Fibroblast of peridontal ligament (primary cell): ENCODE data around the gene RPS5.
"Not testable (repeated sequence)": the region's sequence is repeated elsewhere in the genome, so short reads cannot be mapped to it uniquely, and the experiment has no call there.

ENCODE experiments used
- DNase-seq: peaks from one replicate; pipeline ENCODE4 v3.0.0-alpha.2; 2010; ENCODE audit errors: extremely low read depth

The RPS5 gene

DNA sequence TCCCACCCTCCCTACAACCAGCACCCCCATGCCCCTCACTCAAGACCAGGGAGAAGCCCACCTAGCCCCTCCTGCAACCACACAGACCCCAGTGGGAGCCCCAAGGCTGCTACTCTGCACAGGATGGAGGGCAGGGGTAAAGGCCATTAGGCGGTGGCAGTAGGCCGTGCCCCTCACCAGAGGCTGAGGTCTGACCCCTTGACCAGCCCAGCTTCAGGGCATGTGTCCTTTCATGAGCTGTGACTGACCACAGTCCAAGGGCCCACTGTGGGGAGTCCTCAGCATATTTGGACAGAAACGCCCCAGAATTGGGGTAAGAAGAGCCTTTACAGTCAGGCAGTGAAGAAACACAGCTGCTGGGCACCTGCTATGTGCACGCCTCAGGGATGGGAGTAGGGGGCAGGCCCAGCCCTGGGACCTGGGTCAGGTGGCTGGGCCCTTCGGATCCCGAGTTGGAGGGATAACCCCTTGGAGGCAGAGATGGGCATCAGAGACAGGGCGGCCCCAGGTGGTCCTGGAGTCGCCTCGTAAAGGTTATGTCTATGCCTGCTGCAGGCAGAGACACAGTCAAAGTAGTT lies 1.7 kb upstream of the RPS5 start:
- no peak for DNase-seq

DNA sequence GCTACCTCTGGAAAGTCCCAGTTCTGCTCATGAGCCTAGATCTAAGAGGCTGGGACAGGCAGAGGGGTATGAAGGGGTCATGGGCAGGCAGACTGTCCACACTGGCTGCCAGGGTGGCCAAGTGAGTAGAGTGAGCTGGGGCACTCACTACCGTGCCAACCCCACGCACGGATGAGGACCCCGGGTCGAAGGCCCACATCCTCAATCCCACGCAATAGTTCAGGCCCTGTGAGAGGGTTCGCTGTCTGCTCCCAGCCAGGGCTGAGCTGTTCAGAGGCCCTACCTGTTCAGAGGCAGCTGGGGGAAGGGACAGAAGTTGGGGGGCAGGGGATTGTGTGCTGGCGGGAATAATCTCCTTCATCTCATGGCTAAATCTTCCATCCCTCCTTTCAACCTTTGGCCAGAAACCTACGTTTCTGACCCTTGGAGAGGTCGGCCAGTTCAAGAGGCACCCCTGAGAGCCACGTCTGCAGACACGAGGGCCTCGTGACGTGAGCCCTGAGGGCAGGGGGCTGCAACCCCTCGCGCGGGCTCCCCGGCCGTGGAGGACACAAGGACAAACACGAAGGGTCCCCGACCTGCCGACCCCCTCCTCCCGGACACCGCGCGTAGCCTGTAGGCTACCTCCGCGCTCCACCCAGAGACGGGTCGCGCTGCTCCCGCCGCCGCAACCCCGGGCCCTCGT lies 1.0 kb upstream of the RPS5 start:
- DNase-seq, result no peak

DNA sequence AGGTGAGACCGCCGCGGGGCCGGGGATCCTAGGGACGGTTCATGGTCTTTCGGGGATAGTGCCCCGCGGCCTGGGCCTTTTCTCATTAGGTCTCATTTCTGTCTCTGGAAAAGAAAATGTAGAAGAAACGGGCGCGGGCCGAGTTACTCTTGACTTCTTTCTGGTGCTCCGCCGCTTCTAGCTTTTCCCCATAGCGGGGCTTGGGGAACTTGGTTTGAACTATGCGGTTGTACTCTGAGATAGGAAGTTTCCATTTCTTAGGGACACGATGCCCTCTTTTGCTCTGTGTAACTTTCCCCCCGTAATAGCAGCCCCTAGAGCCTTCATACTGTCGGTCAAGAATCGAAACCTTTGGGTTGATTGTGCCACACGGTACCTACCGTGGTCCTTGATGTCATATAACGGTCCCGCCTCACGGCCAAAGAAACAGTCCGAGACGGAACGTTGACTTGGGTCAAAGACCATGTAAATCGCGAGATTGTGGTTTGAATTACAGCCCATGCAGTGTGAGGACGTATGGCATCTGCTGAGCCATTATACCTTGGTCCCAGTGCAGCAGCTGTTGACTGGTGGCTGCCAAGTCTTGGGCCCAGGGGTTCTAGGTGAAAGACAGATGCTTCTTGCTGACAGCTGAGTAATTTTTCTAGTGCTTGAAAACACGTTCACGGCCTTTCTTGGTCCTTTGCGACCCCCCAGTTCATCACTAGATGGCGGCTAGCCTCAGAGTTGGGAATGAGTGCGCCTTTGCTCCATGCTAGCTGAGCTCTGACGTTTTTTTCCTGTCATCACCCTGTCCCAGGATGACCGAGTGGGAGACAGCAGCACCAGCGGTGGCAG lies 487 bp downstream of the RPS5 start:
- no peak for DNase-seq

DNA sequence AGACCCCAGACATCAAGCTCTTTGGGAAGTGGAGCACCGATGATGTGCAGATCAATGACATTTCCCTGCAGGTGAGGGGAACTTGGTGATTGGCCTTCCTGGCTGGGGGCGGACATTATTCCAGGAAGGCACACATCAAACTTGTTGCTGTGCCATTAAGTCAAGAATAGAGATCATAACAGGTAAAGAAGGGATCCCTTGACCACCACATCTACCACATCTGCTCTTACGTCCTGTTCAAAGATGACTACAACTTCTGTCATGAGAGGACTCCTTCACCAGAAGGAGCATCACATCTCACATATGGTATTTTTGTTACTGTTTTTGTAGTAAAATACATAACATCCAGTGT lies 1.1 kb downstream of the RPS5 start:
- DNase-seq, result no peak

DNA sequence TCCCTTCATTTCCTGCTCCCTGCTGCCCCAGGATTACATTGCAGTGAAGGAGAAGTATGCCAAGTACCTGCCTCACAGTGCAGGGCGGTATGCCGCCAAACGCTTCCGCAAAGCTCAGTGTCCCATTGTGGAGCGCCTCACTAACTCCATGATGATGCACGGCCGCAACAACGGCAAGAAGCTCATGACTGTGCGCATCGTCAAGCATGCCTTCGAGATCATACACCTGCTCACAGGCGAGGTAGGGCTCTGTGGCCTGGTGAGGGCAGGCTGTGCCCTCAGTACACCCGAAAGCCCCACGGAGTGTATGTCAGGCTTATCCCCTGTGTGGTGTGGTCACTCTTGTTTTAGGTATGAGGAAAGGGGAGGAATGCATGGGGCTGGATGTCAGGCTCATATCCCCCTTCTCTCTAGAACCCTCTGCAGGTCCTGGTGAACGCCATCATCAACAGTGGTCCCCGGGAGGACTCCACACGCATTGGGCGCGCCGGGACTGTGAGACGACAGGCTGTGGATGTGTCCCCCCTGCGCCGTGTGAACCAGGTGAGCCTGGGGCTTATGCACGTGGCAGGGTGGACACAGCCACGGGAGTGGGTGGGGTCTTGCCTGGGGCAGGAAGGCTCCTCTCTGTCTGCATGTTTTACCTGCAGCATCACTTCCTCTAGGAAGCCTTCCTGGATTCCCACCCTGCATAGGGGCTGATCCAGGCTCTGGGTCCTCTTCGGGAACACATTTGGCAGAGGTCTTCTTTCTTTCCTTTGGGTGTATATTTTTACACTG lies 6.1 kb downstream of the RPS5 start:
- no peak for DNase-seq

DNA sequence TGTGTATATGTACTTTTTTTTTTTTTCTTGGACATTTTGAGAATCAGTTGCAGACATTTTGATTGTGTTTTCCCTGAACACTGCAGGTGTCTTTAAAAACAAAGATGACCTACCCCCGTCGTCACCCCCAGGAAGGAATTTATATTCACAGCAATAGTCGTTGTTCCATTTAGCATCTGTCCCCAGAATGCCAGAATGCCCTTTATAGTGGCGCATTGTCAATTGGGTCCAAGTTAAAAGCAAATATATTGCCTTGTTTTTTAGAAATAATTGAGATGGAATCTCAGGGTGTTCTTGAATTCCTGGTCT lies 6.6 kb downstream of the RPS5 start:
- no peak for DNase-seq

DNA sequence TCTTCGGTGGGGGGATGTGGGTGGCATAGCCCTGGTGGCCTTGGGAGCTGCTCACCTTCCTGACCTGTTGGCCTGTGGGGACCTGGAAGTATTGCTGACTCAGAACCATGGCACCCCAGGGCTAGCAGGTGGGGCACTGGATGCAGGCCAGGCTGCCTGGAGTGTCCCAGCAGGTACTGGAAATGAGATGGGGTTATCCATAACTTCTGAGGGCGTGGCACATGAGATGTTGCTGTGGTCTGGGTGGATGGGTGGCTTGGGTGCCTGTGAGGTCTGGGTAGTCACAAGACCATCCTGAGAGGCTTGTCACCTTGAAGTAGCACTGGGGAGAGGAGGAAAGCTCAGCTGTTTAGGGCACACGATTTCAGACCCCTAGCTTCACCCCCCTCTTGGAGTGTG lies 7.8 kb downstream of the RPS5 start:
- no peak for DNase-seq

DNA sequence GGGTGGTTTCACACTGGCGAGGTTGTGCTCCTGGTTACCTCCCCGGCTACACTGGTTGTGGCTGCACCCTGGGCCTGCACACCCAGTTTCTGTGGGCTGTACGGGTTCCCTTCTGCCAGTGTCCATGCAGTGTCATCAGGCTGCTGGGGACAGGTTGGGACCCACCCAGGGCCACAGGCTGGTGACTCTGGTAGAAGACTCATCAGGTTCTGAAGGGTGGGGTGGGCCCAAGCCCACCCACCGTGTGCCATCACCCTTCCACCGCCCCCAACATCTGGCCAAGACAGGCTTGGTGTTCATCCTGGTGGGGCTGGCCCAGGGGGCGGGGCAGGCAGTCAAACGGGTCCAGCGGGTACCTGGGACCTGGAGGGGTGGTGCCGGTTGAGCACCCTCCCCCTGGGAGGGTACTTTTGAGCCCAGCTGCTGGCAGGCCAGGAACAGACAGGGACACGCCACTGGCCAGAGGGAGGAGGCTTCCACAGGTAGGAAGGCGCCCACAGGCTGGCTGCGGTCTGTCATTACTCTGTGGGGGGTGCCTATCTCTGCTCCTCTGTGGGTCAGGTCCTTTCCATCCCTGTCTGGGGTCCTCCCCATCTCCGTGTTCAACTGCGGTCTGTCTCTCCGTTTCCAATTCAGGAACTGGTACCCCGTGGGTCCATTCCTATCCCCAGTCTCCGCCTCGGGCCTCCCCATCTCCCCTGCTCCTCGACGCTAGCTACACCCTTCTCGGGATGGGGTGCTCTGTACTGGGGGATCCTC lies 8.3 kb downstream of the RPS5 start, which contains the start of gene RNF225:
Gene RNF225, plus strand, starts transcription at position 437 of the 759 bp plus-strand sequence. CDS start 434 bp downstream, outside the sequence.
- no peak for DNase-seq

DNA sequence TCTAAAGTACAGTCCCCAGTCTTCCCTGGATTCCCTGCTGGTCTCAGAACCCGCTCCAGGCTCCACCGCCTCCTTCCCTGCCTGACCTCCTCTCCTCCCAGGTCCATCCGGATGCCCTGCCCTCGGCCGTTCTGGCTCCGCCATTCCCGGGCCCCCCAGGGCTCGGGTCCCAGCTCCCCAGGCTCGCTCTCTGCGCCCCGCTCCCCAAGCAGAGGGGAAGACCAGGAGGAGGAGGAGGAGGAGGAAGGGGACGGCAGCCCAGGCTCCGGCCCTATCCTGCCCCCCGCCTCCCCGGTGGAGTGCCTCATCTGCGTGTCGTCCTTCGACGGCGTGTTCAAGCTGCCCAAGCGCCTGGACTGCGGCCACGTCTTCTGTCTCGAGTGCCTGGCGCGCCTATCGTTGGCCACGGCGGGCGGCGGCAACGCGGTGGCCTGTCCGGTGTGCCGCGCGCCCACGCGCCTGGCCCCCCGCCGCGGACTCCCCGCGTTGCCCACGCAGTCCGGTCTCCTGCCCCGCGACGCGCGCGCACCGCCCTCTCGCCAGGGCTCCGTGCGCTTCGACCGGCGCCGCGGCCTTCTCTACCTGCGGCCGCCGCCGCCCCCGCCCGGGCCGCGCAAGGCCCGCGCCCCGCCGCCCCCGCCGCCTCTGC lies 9.0 kb downstream of the RPS5 start:
- DNase-seq, result no peak

DNA sequence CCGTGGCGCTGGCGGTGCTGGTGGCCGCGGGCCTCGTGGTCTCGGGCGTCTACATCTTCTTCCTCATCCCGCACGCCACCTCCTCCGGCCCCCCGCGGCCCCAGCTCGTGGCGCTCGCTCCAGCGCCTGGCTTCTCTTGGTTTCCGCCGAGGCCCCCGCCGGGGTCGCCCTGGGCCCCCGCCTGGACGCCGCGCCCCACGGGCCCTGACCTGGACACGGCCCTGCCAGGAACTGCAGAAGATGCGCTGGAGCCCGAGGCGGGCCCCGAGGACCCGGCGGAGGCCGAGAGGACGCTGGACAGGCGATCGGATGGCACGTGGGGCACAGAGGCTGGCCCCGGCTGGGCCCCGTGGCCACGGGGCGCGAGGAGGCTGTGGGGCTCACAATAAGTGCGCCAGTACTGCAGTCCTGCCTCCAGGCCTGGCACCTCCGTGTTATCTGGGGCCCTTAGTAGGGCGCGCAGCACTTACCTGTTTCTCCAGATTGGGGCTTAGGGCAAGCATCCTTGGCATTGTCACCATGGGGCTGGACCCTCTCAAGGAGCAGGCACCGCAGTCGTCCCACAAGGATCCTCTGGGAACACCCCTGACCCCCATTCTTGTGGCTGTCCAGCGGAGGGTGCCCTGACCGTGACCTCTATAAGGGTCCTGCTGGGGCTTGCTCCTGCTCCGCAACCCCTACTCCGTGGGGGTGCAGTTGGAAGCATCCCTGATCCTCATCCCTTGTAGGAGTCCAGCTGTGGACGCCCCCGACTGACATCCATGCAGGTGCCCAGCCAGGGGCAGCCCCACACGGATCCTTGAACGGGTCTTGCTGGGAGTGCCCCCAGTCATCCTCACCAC lies 9.8 kb downstream of the RPS5 start:
- no peak for DNase-seq

DNA sequence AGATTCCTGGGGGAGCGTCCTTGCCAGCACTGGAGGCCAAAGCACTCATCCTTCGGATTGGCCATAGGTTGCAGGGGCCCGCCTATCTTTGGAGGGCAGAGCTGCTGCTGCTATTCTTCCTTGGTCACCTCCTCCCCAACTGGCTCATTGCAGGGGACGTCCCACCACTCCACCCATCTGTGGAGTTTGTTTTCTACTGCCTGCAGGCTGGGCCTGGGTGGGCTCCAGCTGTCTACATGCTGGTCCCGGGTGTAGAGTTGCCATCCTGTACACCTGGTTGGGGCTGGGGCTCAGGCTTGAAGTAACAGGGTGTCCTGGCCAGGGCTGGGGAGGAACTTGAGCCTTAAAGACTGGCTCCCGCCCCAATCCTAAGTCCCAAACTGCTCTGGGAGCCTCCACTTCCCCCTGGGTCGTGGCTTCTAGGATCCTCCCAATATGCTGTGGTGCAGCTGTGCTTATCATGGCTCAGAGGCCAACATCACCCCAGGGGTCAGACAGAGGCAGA lies 10.5 kb downstream of the RPS5 start:
- DNase-seq, result no peak

DNA sequence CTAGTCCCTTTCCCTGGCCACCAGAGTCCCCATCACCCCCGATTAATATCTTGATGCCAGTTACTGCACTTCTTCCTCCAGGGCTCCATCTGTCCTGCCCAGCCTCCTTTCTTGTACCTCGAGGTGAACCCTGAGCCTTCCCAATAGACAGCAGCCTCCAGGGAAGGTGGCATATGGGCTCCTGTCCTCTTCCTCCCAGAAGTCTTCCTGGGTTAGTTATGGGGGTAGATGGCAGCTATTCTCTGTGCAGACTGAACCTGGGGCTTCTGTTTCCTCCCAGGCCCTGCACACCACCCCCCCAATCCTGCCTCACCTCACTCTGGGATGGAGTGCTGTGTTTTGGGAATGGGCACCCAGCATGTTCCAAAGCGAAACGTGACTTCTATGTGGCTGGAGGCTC lies 11.0 kb downstream of the RPS5 start:
- DNase-seq, result no peak

DNA sequence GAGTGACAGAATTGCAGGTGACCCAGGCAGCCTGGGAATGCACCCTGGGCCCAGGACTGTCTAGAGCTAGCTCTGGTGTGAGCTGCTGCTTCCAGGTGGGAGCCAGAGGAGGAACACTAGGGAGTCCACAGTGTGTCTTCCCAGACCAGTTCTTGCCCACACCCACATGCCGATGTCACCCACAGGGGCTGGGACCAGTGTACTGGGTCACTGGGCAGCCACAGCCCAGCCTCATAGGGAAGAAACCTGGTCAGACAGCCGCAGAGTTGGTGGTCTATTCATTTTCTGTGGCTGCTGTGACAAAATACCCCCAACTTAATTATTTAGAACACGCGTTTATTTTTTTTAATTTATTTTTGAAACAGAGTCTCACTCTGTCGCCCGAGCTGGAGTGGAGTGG lies 11.5 kb downstream of the RPS5 start:
- no peak for DNase-seq

DNA sequence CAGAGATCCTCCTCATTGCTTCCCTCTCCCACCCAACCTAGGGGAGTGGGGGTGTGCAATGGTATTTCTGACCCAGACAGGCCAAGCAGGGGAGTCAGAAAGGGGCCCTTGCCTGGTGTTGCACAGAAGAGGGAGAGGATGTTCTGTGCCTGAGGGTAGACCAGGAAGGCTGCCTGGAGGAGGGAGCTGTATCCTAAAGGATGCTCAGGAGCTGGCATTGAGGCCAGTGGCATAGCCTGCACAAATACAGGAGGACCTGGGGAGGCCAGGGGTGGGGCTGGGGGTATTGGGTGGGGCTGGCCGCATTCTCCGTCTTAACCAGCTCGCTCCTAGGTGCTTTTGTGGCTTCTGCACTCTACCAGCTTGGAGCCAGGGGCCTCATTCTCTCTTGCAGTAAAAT lies 12.8 kb downstream of the RPS5 start:
- no peak for DNase-seq

DNA sequence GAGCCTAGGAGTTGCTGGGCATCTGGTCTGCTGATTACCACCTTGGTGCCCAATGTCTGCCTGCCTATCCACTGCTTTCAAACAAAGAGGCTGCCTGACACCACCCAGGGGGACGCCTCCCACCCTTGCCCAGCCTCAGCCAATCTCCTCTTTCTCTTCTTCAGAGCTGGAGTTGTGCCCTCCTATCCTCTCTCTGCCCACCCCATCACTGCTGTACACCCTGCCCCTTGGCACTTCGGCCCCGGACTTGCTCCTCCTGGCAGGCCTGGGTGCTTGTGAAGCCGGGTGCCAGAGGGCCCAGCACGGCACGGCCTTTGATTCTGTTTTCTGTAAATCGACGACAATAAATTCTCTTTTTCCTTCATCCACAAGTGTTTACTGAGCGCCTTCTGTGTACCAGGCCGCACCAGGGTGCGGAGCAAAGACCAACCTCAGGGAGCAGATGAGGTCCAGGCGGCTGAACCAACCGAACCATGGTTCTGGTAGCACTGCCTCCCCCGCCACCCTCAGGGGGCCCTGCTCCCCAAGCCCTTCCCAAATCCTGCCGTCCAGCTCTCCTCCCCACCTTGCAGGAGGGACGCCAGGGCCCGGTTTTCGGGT lies 13.3 kb downstream of the RPS5 start:
- peak; percentile 16 for DNase-seq

DNA sequence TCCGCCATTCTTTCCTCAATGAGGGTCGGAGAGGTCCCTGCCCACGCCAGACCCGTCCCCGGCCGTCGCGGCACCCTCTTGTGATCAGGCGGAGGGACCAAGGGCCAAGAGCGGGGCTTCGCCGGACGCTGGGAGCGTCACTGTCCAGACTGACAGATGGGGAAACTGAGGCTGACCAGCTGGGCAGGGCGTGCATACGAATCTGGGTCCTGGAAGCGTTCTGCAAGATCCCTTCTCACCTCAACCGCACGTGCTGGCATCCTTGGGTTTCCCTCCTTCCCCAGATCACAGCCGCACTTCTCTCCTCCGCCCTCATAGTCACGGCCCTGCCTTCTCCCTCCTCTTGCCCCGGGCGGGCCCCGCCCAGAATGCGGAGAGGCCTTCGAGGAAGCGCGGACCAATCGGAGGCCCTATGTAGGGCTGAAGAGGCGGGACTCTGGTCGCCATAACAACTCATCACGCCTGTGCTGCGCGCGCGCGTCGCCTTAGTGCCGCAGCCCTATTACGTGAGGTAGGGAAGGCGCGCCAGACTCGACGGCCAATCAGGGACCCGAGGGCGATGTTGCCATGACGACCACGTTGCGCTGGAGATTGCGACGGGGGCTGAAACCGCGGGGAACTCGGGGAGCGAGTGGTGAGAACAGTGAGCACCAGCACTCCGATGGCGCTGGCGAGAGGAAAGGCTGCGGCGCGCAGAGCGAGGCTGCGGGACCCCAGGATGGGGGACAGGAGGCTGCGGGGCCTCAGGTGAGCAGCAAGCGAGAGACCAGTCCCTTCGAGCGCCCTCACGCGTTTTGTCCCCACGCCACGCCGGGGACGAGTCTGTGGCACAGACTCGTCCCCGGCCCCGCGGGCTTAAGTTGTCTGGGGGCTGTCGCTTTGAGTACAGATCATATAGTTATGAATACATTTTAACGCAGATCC lies 14.1 kb downstream of the RPS5 start:
- DNase-seq, result peak; percentile 99

DNA sequence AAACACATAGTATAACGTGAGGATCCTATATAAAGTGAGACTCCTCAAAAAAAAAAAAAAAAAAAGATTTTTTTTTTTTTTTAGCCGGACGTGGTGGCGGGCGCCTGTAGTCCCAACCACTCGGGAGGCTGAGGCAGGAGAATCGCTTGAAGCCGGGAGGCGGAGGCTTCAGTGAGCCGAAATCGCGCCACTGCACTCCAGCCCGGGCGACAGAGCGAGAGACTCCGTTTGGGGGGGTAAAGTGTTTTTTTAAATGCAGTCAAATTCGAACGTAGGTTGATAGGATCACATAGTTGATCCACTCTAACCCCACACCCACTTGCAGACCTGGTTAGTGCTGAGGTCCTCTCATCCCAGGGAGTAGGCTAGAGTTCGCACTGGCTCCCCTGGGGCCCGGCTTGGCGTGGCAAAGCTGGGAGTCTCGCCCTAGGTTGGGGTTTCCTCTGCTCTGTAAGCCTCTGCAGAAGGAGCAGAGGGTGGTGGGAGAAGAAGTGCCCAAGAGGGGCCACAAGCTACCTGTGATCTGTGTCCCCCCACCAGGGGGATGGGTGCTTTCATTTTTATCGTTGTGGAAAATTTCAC lies 14.9 kb downstream of the RPS5 start:
- DNase-seq, result no peak

DNA sequence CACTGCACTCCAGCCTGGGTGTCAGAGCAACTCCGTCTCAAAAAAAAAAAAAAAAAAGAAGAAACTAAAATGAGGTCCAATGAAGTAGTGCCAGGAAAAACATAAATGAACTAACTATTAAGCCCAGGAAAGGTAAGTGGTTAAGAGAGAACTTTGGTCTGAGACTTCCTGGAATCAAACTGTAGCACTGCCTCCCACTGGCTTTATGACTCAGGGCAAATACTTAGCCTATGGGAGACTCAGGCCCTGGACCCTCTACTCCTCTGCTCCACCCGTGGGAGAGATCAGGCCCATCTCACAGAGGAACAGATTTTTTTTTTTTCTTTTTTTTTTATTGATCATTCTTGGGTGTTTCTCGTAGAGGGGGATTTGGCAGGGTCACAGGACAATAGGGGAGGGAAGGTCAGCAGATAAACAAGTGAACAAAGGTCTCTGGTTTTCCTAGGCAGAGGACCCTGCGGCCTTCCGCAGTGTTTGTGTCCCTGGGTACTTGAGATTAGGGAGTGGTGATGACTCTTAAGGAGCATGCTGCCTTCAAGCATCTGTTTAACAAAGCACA lies 16.9 kb downstream of the RPS5 start:
- DNase-seq, result not testable (repeated sequence)
